K562 (cell line): ENCODE results near the gene MALAT1. TPM values are rescaled to one million over a fixed set of nuclear protein-coding genes. Genes with fewer than 3 reads are reported as not detected.

Experiments used
- CREB1 ChIP-seq, 2 experiments: sonication (generic) in 1 of 2; formaldehyde crosslinking in 1 of 2; IDR thresholded peaks; 2 replicates each; pipeline versions ENCODE4 v1.6.1 to v1.8.0; 2012 to 2022; ENCODE audit warnings: inconsistent platforms in 1 of 2, mild to moderate bottlenecking in 1 of 2, missing genetic modification reagents in 1 of 2, moderate library complexity in 1 of 2
- FOXJ3 ChIP-seq: sonication (generic); formaldehyde crosslinking; IDR thresholded peaks from 2 replicates; pipeline ENCODE4 v1.4.0; 2020; ENCODE audit warnings: mild to moderate bottlenecking, missing genetic modification reagents
- HES1 ChIP-seq: fragments of 450-650 bp; IDR thresholded peaks from 2 replicates; pipeline ENCODE4 v1.6.1; 2016; ENCODE audit warnings: low read depth, mild to moderate bottlenecking, moderate library complexity
- KDM1A ChIP-seq, 2 experiments: fragments of 450-650 bp; IDR thresholded peaks; 2 replicates each; pipeline ENCODE4 v1.6.1; 2016; ENCODE audit warnings: mild to moderate bottlenecking in 2 of 2
- MBD1 ChIP-seq: fragments of 250-450 bp; sonication (Bioruptor Pico); IDR thresholded peaks from 2 replicates; pipeline ENCODE4 v1.8.0; 2022; ENCODE audit warnings: inconsistent platforms
- MECOM ChIP-seq: fragments of 250-450 bp; sonication (Bioruptor Pico); IDR thresholded peaks from 2 replicates; pipeline ENCODE4 v1.8.0; 2022; ENCODE audit warnings: inconsistent platforms
- NCOA1 ChIP-seq: fragments of 450-650 bp; IDR thresholded peaks from 2 replicates; pipeline ENCODE4 v1.6.1; 2016; ENCODE audit warnings: low read depth
- NR2F6 ChIP-seq: fragments of 450-650 bp; formaldehyde crosslinking; IDR thresholded peaks from 2 replicates; pipeline ENCODE4 v1.4.0; 2020; ENCODE audit warnings: mild to moderate bottlenecking
- PTBP1 ChIP-seq: fragments of 200-400 bp; formaldehyde crosslinking; IDR thresholded peaks from 2 replicates; pipeline ENCODE4 v1.6.1; 2017; ENCODE audit warnings: low read depth, low read length
- RREB1 ChIP-seq: fragments of 250-450 bp; sonication (Bioruptor Pico); IDR thresholded peaks from 2 replicates; pipeline ENCODE4 v1.4.0; 2020
- TAF15 ChIP-seq: fragments of 200-400 bp; formaldehyde crosslinking; IDR thresholded peaks from 2 replicates; pipeline ENCODE4 v1.6.1; 2017; ENCODE audit warnings: mild to moderate bottlenecking, low read depth, low read length, moderate library complexity
- UBTF ChIP-seq, 2 experiments: IDR thresholded peaks; 2 replicates each; pipeline ENCODE4 v1.6.1; 2012; ENCODE audit warnings: improper control_type of control experiment in 2 of 2, low read depth in 2 of 2, low read length in 2 of 2, borderline replicate concordance in 1 of 2
- ZKSCAN3 ChIP-seq: fragments of 250-450 bp; sonication (Bioruptor Pico); IDR thresholded peaks from 2 replicates; pipeline ENCODE4 v1.4.0; 2020
- ZNF316 ChIP-seq: fragments of 450-650 bp; IDR thresholded peaks from 2 replicates; pipeline ENCODE4 v1.6.1; 2016
- ZNF408 ChIP-seq: fragments of 250-450 bp; sonication (Bioruptor Pico); IDR thresholded peaks from 2 replicates; pipeline ENCODE4 v1.4.0; 2020; ENCODE audit warnings: low read depth, mild to moderate bottlenecking, moderate library complexity
- polyA plus RNA-seq, 8 experiments: library from polyadenylated mRNA; depleted of rRNA in 4 of 8; stranded (reverse) in 5 of 8; unstranded in 3 of 8; fragments of >200 nt; fragmentation: Nextera tagmentation in 2 of 8; fragmentation: Illumina TruSeq in 1 of 8; extraction: Ambion mirVana in 2 of 8; extraction: Trizol in 1 of 8; gene quantifications; 2 replicates each; pipeline versions ENCODE4 v1.2.1 to v1.2.3, GENCODE V29; 2011 to 2014; ENCODE audit warnings: inconsistent platforms in 1 of 8, missing spikeins in 1 of 8
- total RNA-seq, 7 experiments: library from RNA; depleted of rRNA in 6 of 7; stranded (reverse); fragments of >200 nt in 6 of 7; fragmentation: Illumina TruSeq in 2 of 7; extraction: Trizol in 2 of 7; gene quantifications; 2 replicates each; pipeline versions ENCODE4 v1.2.1 to v1.2.3, GENCODE V29; 2011 to 2021; ENCODE audit warnings: low replicate concordance in 1 of 7

MALAT1 gene
- total and polyA plus RNA-seq, 9 of the 15 experiments (the other 6 are each of a cell fraction or from before 2014, with no cell fraction given): 363 to 8,715 (median 2,351) TPM

- TF ChIP-seq RREB1 (CRISPR knock-in tag) (no peak), HES1 (no peak), TAF15 (no peak), UBTF (IDR thresholded peaks at IDR 0.05; ENCODE audit: borderline replicate concordance in 1 of 2, low read depth in 2 of 2, low read length in 2 of 2) (no peak), KDM1A (IDR thresholded peaks at IDR 0.05) (no peak; a peak in 1 of 4 replicates), PTBP1 (0 out of 2 replicates have a peak, but pooled peaks have one; percentile 59), NCOA1 (no peak), NR2F6 (CRISPR knock-in tag) (0 out of 2 replicates have a peak, but pooled peaks have one; percentile 42), ZNF408 (CRISPR knock-in tag) (no peak), FOXJ3 (CRISPR knock-in tag) (no peak), CREB1 (IDR thresholded peaks at IDR 0.05) (peak; percentile 54), CREB1 (CRISPR knock-in tag; IDR thresholded peaks at IDR 0.05) (peak; percentile 34; the same call in 1 of the 2 replicates), MECOM (CRISPR knock-in tag) (no peak; the same call in 1 of the 2 replicates), MBD1 (no peak), ZNF316 (no peak), ZKSCAN3 (CRISPR knock-in tag) (no peak)
Observed at GRCh38 chr11:65502555-65503367, 3.9 kb downstream of the MALAT1 start (continued).
